ENCODE measurements around the gene KCNJ15.

KCNJ15 gene

GRCh38 chr21:38352536-38353219 lies 95.9 kb downstream of the KCNJ15 start:
- no peak for DNase-seq (ENCODE audit: low read depth in 2 of 3, low spot score in 2 of 3)

- DNase-seq (ENCODE audit: low read depth in 2 of 3, low spot score in 2 of 3): no peak
These were observed 97.4 kb downstream of the KCNJ15 start for GRCh38 chr21:38354231-38354630.

GRCh38 chr21:38354746-38355145 lies 98.0 kb downstream of the KCNJ15 start:
- DNase-seq (ENCODE audit: low read depth in 2 of 3, low spot score in 2 of 3): no peak

- DNase-seq (ENCODE audit: low read depth in 2 of 3, low spot score in 2 of 3): no peak
These were observed 98.6 kb downstream of the KCNJ15 start for GRCh38 chr21:38355353-38355752.

- DNase-seq (ENCODE audit: low read depth in 2 of 3, low spot score in 2 of 3): peak; percentile 48 to 64 (median 63)
These were observed 99.4 kb downstream of the KCNJ15 start for GRCh38 chr21:38355992-38356781.
